H9 (cell line): Measurements from ENCODE around the gene OR52J3. TPM values are rescaled to one million over a fixed set of nuclear protein-coding genes. Genes with fewer than 3 reads are reported as not detected.

Source experiments
- DNase-seq: peaks from one replicate; pipeline ENCODE4 v3.0.0-alpha.2; 2017
- H2AFZ ChIP-seq: one replicate; pipeline ENCODE4 v1.6.1; 2013; ENCODE audit warnings: mild to moderate bottlenecking, low read length, control low read depth, moderate library complexity
- H2AK5ac ChIP-seq: 2 replicates; pipeline ENCODE4 v1.6.1; 2013; ENCODE audit warnings: low read length, control low read depth, mixed read lengths; ENCODE audit not compliant: insufficient read length
- H2BK120ac ChIP-seq: one replicate; pipeline ENCODE4 v1.6.1; 2013; ENCODE audit warnings: low read depth, mild to moderate bottlenecking, low read length, control low read depth, inconsistent platforms; ENCODE audit not compliant: poor library complexity, severe bottlenecking
- H2BK12ac ChIP-seq: 2 replicates; pipeline ENCODE4 v1.6.1; 2013; ENCODE audit warnings: low read length, control low read depth, mixed read lengths, low read depth; ENCODE audit not compliant: insufficient read length
- H2BK15ac ChIP-seq: 2 replicates; pipeline ENCODE4 v1.6.1; 2013; ENCODE audit warnings: low read depth, low read length, control low read depth
- H2BK20ac ChIP-seq: one replicate; pipeline ENCODE4 v1.6.1; 2013; ENCODE audit warnings: low read depth, mild to moderate bottlenecking, low read length, control low read depth, inconsistent platforms; ENCODE audit not compliant: poor library complexity, severe bottlenecking
- H2BK5ac ChIP-seq: 2 replicates; pipeline ENCODE4 v1.6.1; 2013; ENCODE audit warnings: low read length, control low read depth, mixed read lengths; ENCODE audit not compliant: insufficient read length
- H3K14ac ChIP-seq: 2 replicates; pipeline ENCODE4 v1.6.1; 2013; ENCODE audit warnings: low read length, control low read depth; ENCODE audit not compliant: insufficient read depth
- H3K18ac ChIP-seq: 2 replicates; pipeline ENCODE4 v1.6.1; 2013; ENCODE audit warnings: low read depth, mild to moderate bottlenecking, mixed read lengths, low read length, control low read depth; ENCODE audit not compliant: insufficient read length
- H3K23ac ChIP-seq: 2 replicates; pipeline ENCODE4 v1.6.1; 2013; ENCODE audit warnings: low read length, control low read depth, mixed read lengths, low read depth; ENCODE audit not compliant: insufficient read length
- H3K23me2 ChIP-seq: 2 replicates; pipeline ENCODE4 v1.6.1; 2013; ENCODE audit warnings: low read depth, mild to moderate bottlenecking, mixed read lengths, low read length, control low read depth; ENCODE audit not compliant: insufficient read length, poor library complexity, severe bottlenecking
- H3K27ac ChIP-seq: 2 replicates; pipeline ENCODE4 v1.5.1; 2013; ENCODE audit warnings: low read length, control low read depth, mixed read lengths, low read depth; ENCODE audit not compliant: insufficient read length
- H3K27me3 ChIP-seq: 2 replicates; pipeline ENCODE4 v1.6.1; 2013; ENCODE audit warnings: low read length, control low read depth, inconsistent platforms; ENCODE audit not compliant: insufficient read depth
- H3K4ac ChIP-seq: 2 replicates; pipeline ENCODE4 v1.6.1; 2013; ENCODE audit warnings: low read depth, mild to moderate bottlenecking, control low read depth, inconsistent platforms, low read length, moderate library complexity
- H3K4me1 ChIP-seq: 2 replicates; pipeline ENCODE4 v1.6.1; 2013; ENCODE audit warnings: low read length, control low read depth, inconsistent platforms; ENCODE audit not compliant: insufficient read depth
- H3K4me2 ChIP-seq: 2 replicates; pipeline ENCODE4 v1.6.1; 2013; ENCODE audit warnings: low read length, control low read depth, mixed read lengths; ENCODE audit not compliant: insufficient read length, insufficient read depth
- H3K56ac ChIP-seq: 2 replicates; pipeline ENCODE4 v1.6.1; 2013; ENCODE audit warnings: low read depth, mild to moderate bottlenecking, mixed read lengths, low read length, control low read depth; ENCODE audit not compliant: insufficient read length
- H3K79me1 ChIP-seq: 2 replicates; pipeline ENCODE4 v1.6.1; 2013; ENCODE audit warnings: low read depth, mild to moderate bottlenecking, moderate library complexity, low read length, control low read depth, inconsistent platforms; ENCODE audit not compliant: insufficient read depth, poor library complexity, severe bottlenecking
- H3K79me2 ChIP-seq: 2 replicates; pipeline ENCODE4 v1.6.1; 2013; ENCODE audit warnings: low read length, control low read depth, inconsistent platforms; ENCODE audit not compliant: insufficient read depth
- H3K9ac ChIP-seq: 2 replicates; pipeline ENCODE4 v1.6.1; 2013; ENCODE audit warnings: low read length, control low read depth, mixed read lengths; ENCODE audit not compliant: insufficient read length; ENCODE audit errors: extremely low read depth
- H3K9me3 ChIP-seq: one replicate; pipeline ENCODE4 v1.6.1; 2013; ENCODE audit warnings: low read depth, low read length, inconsistent platforms; ENCODE audit not compliant: control insufficient read depth
- H3T11ph ChIP-seq: one replicate; pipeline ENCODE4 v1.6.1; 2013; ENCODE audit warnings: mild to moderate bottlenecking, low read length, control low read depth, inconsistent platforms
- H4K20me1 ChIP-seq: one replicate; pipeline ENCODE4 v1.6.1; 2013; ENCODE audit not compliant: control insufficient read depth, insufficient read length, insufficient read depth
- H4K5ac ChIP-seq: 2 replicates; pipeline ENCODE4 v1.6.1; 2013; ENCODE audit warnings: low read depth, mild to moderate bottlenecking, mixed read lengths, low read length, control low read depth; ENCODE audit not compliant: insufficient read length
- H4K8ac ChIP-seq: replicated peaks from 2 replicates; pipeline ENCODE4 v1.6.1; 2013; ENCODE audit warnings: low read length, control low read depth, mixed read lengths, low read depth; ENCODE audit not compliant: insufficient read length
- H4K91ac ChIP-seq: 2 replicates; pipeline ENCODE4 v1.6.1; 2013; ENCODE audit warnings: low read depth, mild to moderate bottlenecking, moderate library complexity, mixed read lengths, low read length, control low read depth; ENCODE audit not compliant: insufficient read length
- H3K27ac Mint-ChIP-seq, 3 experiments: 2 replicates in 2 of 3; 3 replicates in 1 of 3; pipeline ENCODE4 v1.8.0; 2020 to 2021; ENCODE audit warnings: mixed read lengths in 3 of 3, mild to moderate bottlenecking in 1 of 3, moderate library complexity in 1 of 3
- H3K27me3 Mint-ChIP-seq: 2 replicates; pipeline ENCODE4 v1.8.0; 2021; ENCODE audit warnings: low read depth, mild to moderate bottlenecking, moderate library complexity, mixed read lengths
- H3K36me3 Mint-ChIP-seq, 3 experiments: 2 replicates in 2 of 3; 3 replicates in 1 of 3; pipeline ENCODE4 v1.8.0; 2020 to 2021; ENCODE audit warnings: low read depth in 3 of 3, mixed read lengths in 3 of 3; ENCODE audit not compliant: insufficient read depth in 1 of 3
- H3K4me1 Mint-ChIP-seq, 2 experiments: 2 replicates each; pipeline ENCODE4 v1.8.0; 2020; ENCODE audit warnings: mixed read lengths in 2 of 2
- H3K4me3 Mint-ChIP-seq, 2 experiments: 2 replicates in 1 of 2; 3 replicates in 1 of 2; pipeline ENCODE4 v1.8.0; 2020 to 2021; ENCODE audit warnings: mild to moderate bottlenecking in 2 of 2, mixed read lengths in 2 of 2, moderate library complexity in 1 of 2
- H3K9me3 Mint-ChIP-seq, 2 experiments: 2 replicates in 1 of 2; 3 replicates in 1 of 2; pipeline ENCODE4 v1.8.0; 2020; ENCODE audit warnings: mild to moderate bottlenecking in 2 of 2, mixed read lengths in 2 of 2, moderate library complexity in 1 of 2
- CTCF ChIP-seq: fragments of 200-600 bp; sonication (generic); conservative IDR thresholded peaks from 3 replicates; pipeline ENCODE4 v1.8.0; 2021; ENCODE audit warnings: antibody characterized with exemption, mild to moderate bottlenecking
- WGBS: extraction: QIAGEN DNeasy Blood & Tissue Kit; methylation state at CpG from one replicate; pipeline ENCODE4 v1.1.7; 2013; ENCODE audit warnings: missing lambda C conversion rate, low lambda C conversion rate, mixed read lengths; ENCODE audit not compliant: insufficient read length; ENCODE audit errors: extremely low coverage; 5-methylcytosine and 5-hydroxymethylcytosine counted together
- total RNA-seq: library from RNA; stranded (reverse); gene quantifications from 2 replicates; pipeline ENCODE4 v1.2.1, GENCODE V29; 2021

OR52J3 gene
- total RNA-seq, 1 experiment from 2014 or later, result not detected

- Histone ChIP-seq H2BK20ac (no peak overlapping the region), H2BK12ac (no peak overlapping the region), H3K4me2 (no peak overlapping the region), H3K27ac (no peak overlapping the region), H3K9me3 (no peaks in the 10 kb centered on the region), H2BK5ac (no peak overlapping the region), H3K79me2 (no peaks in the 10 kb centered on the region), H2BK15ac (no peak overlapping the region), H4K5ac (no peak overlapping the region), H2BK120ac (no peak overlapping the region), H3K4me1 (no peaks in the 10 kb centered on the region), H3K27me3 (no peaks in the 10 kb centered on the region), H2AK5ac (no peak overlapping the region), H3K4ac (no peak overlapping the region), H4K91ac (no peak overlapping the region), H4K20me1 (no peaks in the 10 kb centered on the region), H2AFZ (no peak overlapping the region), H3K56ac (no peak overlapping the region), H3K9ac (no peak overlapping the region), H3T11ph (no peak overlapping the region), H3K18ac (no peak overlapping the region), H3K23ac (no peak overlapping the region), H3K14ac (no peak overlapping the region), H4K8ac (no peak overlapping the region), H3K79me1 (no peaks in the 10 kb centered on the region), H3K23me2 (no peaks in the 10 kb centered on the region)
- Mint-ChIP-seq H3K4me3 (no peak overlapping the region), H3K27ac (no peak overlapping the region), H3K9me3 (peaks cover 11 to 14% of the 10 kb centered on the region in 2 experiments; a peak in 4 of 5 replicates), H3K4me1 (no peaks in the 10 kb centered on the region), H3K27me3 (peaks cover 1% of the 10 kb centered on the region), H3K36me3 (no peaks in the 10 kb centered on the region; a peak in 1 of 7 replicates)
- no peak for TF ChIP-seq CTCF
- WGBS, result no CpG with 5 or more reads among the region's 2 CpGs
- DNase-seq, result no peak
Measured at GRCh38 chr11:5021996-5022395, 24.3 kb upstream of the OR52J3 start.
